ENCODE measurements around the gene NXF1.

GRCh38 chr11:62816557-62816956, 11.3 kb upstream of the NXF1 start:
- TF ChIP-seq CTCF (IDR thresholded peaks at IDR 0.05): no peak
- no peak for TF ChIP-seq POLR2A (IDR thresholded peaks at IDR 0.05)
- TF ChIP-seq EP300 (IDR thresholded peaks at IDR 0.05): no peak
- TF ChIP-seq POLR2AphosphoS5 (IDR thresholded peaks at IDR 0.05): no peak
